RKO (cell line): ENCODE data around the gene PNKP.
A peak's percentile ranks its signal among the peaks of the same experiment; 100 is the strongest.

Experiments
- DNase-seq: peaks from one replicate; pipeline ENCODE4 v3.0.0-alpha.2; 2016; ENCODE audit warnings: low spot score

The PNKP gene

GRCh38 chr19:49876422-49877019, 9.1 kb upstream of the PNKP start:
- DNase-seq, result peak; percentile 98

DNA sequence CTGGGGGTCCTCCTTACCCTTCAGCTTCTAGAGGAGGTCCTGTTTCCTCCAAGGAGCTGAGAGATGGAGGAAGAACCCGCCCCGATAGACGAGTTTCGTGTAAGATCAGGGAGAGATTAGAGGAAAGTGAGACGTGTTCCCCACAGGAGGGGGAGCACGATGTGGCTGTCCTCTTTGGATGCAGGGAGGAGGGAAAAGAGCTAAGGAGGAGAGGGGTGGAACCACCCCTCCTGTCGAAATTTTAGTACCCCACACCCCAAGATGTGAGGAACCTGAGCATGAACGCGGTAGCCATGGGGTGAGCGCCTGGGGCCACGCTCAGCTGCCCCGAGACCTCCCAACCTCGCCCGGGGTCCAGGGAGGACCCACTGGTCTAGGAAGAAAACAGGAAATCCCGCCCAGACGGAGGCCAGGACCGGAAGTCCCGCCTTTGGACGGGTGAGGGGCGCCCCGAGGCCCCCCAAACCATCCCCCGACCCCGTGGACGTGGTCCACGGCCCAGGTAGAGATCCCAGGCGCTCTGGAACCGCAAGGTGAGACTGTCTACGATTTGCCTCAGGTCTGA, 8.6 kb upstream of the PNKP start:
- DNase-seq, result no peak

DNA sequence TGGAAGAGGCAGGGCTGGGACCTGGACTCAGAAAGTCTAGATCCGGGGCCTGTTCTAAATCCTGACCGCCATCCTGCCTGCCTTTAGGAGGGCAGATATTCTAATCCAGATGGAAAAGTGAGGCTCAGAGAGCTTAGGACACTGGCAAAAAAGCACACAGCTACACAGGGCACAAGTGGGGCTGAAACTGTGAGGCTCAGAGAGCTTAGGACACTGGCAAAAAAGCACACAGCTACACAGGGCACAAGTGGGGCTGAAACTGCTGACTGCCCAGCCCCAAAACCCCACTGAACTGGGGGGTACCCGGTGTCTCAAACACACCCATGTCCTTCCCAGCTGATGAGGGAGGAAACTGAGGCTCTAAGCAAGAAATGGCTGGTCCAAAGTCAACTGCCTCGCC, 7.8 kb upstream of the PNKP start:
- DNase-seq, result no peak

- DNase-seq, result no peak
Observed at GRCh38 chr19:49874503-49875157, 7.3 kb upstream of the PNKP start.

- DNase-seq, result no peak
Observed at GRCh38 chr19:49873834-49874233, 6.5 kb upstream of the PNKP start.

DNA sequence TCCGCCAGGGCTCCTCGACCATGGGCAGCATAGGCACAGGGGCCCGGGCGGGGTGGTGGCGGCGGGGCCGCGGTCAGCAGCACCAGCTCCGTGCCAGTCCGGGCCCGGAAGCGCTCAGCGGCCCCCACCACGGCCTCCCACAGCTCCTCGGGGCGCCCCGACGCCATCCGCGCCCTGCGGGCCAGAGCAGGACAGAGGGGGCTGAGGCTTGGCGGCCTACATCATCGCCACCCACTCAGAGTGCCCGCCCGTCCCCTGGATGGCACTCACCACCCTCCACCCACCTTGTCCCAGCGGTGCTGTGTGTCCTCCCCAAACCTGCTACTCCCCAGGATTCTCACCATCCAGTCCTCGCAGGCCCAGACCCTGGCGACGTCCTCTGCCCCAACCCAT, 5.7 kb upstream of the PNKP start:
- no peak for DNase-seq

- DNase-seq, result no peak
Observed at GRCh38 chr19:49872245-49873128, 5.1 kb upstream of the PNKP start.

DNA sequence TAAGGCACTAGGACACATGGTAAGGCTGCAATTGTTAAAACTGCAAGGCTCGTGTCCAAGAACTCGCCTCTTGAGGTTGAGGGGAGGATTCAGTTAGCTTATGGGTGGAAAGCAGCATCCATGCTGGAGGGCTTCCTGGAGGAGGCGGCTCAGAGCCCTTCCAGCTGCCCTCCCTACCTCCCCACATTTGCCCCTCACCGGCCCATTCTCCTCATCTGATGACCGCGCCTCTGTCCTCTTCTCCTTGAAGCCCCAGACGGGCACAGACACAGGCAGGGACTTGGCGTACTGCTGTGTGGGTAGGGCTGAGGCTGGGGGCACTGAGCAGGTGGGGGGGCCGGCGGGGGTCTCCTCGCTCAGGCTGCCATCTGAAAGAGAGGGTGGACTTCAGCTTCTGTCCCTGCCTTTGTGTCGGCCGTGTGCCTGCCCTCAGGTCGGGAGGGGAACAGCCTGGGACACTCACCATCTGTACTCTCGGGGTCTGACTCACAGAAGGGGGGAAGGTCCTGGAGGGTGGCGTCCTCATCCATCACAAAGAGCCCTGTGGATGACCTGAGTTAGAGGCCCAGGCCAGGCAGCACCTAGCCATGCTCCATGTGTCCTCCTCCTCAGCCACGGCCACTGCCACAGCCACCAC, 4.1 kb upstream of the PNKP start:
- DNase-seq, result no peak

DNA sequence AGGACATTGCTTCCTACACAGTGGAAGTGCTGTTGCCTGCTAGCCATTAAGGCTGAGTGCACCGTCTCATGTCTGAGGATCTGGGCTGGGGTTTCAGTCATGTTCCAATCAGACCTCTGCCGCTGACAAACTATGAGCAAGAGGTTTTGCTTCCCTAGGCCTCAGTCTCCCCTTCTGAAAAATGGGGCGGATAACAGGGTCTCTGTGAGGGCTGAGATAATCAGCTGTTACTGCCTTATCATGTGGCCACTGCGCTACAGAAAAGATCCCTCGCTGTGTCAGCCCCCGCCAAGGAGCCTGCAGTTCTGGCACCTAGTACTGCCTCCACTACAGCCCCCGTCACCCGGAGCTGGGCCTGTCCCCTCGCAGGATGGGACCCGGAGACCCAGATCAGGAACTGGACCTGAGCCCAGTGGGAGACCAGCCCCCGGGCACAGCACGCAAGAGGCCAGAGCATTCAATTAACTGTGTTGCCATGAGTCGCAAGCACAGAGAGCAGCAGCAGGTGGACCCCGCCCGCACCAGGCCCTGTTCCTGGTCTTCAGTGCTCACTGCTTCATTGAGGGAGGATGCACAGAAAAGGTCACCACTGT, 3.0 kb upstream of the PNKP start:
- DNase-seq, result no peak

DNA sequence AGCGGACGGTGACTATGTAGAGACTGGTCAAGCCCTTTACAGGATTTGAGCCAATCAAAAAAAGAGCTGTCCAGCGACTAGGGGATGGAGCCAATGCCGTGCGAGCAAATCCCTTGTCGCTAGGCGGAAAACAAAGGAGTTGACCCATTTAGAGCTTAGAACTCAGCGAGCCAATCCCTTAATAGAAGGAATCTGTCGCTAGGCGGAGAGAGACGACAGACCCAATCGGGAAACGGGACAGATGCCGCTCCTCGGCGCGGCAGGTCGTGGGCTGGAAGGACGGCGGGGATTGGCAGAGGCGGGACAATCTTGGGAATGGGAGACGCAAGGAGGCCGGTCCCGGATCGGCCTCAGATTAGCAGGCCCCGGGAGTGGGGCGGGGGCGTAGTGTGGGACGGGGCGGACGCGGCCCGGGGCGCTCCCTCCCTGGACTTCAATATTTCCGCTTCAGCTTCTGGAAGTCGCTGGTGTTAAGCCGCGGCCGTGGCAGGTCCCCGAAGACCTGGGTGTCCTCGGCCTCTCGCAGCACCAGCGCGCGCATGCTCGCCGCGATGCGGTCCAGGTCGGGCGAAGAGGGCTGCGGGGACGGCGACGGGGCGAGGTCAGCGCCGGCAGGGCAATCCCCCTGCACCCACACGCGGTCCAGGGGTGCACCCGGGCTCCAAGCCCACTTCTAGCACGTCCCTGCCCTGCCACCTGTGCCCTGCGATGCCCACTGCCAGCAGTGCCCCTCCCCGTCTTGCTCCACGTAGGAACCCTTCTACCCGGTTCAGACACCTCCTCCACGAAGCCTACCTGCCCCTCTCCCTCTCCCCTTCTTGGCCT, 2.3 kb upstream of the PNKP start:
- peak; percentile 100 for DNase-seq

DNA sequence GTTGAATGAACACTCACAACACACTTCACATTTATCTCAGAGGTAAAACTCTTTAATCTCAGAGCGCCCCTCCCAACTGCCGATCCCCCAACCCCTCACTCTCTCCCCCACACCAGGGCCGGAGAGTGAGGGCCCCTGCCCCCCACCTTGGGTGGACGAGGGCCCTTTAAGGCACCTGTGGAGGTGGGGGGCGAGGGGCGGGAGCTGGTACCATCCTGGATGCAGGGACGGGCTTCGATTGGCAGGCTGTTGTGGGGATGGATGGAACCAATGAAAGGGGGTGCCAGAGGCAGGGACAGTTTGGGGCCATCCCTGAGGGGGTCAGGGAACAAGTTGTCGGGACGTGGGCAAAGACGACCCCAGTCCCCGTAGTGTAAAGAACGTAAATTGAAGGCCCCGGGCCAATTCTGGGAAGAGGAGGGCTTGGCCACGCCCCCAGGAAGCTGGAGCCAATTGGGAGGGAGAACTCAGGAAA, 1.7 kb upstream of the PNKP start:
- DNase-seq, result no peak

DNA sequence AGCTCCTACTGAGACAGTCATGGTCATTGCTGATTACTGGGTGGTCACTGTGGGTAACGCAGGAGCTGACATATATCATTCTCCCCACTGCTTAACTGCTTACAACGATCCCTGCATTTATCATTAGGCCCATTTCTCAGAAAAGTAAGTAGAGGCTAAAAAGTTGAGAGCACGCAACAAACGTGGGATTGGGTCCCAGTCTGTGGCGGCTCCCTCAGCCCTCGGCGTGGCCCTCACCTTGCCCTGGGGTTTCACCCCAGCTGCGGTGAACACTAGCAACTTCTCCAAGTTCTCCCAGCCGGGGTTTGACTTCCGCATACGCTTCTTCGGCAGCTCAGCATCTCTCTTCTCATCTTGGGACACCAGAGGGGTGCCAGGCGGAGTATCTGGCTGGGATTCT, 2.5 kb downstream of the PNKP start:
- DNase-seq, result no peak

DNA sequence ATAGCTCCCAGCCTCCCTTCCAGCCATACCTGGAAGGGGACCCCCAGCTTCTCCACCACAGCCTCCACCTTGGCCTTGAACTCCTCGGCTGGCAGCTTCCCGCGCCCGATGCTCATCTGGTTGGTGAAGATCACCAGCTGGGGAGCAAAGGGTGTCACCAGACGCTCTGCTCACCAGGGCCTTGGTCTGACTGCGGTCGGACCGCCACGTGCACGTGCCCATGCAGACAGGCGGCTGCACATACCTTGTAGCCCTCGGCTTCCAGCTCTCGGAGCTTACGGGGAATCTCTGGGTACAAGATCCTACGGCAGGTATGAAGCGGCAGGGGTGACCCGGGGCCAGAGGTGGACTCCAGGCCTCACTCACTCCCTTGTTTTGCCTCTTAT, 3.4 kb downstream of the PNKP start:
- no peak for DNase-seq

DNA sequence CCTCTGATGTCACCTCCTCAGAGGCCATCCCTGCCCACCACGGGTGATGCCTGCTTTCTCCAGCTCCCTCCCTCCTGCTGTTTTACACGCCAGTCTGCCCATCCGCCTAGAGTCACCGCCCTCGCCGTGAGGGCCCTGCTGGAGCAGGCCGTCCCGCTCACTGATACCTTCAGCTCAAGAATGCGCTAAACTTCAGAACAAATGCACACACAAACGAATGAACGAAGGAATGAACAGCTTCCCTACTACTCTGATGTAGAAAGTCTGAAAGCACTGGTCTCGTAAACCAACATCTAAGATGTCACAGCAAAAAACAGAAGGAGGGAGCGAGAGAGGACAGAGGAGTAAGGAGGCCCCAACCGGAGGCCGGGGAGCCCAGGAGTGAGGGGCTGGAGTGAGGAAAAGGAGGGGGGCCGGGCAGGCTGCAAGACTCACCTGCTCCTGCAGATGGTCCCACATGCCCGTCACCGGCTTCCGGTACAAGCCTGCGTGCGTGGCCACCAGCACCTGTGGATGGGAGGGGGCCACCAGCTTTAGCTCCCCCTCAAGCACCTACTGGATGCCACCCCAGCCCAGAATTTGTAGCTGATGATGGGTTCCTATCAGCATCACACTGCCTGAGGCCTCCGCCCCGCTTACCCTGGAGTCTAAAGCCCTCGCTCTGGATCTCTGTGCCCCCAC, 4.0 kb downstream of the PNKP start:
- no peak for DNase-seq

GRCh38 chr19:49862391-49863253, 4.8 kb downstream of the PNKP start:
- DNase-seq, result no peak

DNA sequence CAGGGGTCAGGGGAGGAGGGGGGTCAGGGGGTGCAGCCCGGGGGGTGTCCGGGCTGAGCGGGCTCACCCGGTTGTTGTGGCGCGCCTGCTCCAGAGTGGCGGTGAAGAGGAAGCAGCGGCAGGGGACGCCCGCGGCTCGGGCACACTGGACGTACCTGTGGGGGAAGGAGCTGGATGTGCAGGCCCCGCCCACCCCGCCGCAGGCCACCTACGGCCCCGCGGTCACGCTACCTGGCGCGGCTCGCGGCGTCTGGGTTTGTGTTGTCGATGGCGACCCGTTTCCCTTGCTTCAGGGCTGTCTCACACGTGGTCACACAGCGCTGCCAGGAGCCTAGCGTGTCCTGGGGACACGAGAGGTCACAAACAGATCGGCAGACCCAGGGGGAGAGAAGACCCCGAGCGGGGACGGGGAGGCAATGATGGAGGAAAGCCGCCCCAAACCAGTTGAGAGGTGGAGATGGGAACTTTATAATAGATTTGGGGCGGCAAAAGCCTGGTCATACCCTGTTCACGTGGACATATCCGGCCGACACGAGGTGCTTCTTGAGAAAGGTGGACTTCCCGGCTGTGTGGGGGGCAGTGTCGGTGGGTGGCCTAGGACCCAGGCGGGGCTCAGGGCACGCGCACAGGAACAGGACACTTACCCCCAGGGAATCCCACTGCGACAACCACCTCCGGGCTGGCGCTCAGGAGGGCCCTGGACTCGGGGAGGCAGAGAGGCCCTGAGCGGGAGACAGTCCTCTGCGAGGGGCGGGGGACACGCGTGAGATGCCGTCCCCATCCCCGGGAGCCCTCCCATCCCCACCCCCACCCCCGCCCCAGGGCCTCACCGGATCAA, 5.6 kb downstream of the PNKP start:
- DNase-seq, result no peak

DNA sequence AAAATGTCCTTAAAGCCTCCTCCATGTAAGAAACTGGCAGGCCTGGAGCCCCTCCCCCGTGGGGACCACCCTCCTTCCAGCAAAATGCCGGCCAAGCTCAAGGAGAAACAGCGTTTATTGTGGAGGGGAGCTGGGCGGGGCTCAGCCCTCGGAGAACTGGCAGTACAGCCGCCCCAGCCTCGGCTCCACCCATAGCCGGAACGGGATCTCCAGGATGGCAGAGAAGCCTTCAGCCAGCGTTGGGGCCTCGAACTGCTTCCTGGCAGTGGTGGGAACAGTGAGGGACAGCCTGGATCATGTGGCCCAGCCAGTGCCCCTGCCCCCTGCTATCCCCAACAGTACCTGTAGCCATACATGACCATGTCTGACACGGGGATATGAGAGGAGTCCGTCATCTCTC, 6.3 kb downstream of the PNKP start:
- no peak for DNase-seq

DNA sequence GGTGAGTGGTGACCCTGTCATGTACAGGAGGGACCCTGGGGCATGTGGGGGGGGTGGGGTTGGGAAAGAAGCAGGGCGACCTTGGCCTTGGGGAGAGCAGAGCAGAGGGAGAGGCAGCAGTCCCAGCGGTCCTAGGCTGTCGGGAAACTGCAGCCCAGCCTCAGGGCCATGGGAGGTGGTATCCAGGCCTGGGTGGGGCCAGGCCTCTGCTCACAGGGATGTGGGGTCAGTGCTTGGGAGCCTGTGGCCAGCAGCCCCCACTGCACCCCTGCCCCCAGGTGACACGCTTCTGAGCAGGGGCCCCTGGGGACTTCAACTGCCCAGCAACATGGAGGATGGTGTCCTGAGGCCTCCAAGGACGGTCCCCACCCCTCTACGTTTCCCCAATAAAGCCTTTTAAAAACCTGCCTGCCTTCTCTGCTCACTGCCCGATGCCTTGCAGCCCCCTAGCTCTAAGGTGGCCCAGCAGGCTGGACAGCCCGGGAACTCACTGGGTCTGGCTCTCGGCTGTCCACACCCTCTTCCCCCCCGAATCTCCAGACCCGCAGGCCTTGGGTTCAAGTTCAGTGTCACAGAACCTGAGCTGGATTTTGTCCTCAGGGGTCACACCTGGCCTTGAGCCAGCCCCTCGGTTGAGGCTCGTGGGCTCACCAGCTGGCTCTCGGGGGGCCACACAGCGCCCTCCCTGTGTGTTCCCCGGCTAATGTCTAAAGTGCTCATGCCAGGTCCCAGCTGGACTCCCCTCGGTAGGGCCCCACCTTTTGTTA, 6.9 kb downstream of the PNKP start:
- DNase-seq, result no peak
